GM19455 (cell line): Measurements from ENCODE around the gene TTF1.

ENCODE experiments used
- ATAC-seq: cut with Tn5 transposase; IDR thresholded peaks from one replicate; pipeline ENCODE4 v1.9.1; 2021; ENCODE audit not compliant: unreplicated experiment

Gene TTF1

GRCh38 chr9:132406554-132407122, at the start of gene TTF1:
TTF1 (minus strand) TSS chr9:132406840; CDS start chr9:132402821, 4,019 bp downstream.
- ATAC-seq: no peak

DNA sequence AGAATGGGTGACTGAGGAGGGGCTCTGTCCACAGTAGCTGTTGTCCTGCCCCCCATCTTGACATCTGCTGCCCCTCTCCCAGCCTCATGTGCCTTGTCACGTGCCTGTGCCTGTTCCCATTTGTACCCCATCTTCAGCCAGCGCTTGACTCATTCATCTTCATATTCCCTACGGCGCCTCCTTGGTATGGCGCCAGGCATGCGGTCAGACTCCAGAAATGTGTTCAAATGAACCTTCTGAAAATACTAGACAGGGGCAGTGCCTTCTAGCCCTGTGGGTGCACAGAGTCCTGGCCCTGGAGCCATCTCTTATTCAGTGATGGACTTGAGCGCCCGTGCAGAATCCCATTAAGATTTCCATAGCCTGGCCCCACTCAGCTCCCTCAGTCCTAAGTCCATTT, 49.6 kb upstream of the TTF1 start:
- no peak for ATAC-seq

DNA sequence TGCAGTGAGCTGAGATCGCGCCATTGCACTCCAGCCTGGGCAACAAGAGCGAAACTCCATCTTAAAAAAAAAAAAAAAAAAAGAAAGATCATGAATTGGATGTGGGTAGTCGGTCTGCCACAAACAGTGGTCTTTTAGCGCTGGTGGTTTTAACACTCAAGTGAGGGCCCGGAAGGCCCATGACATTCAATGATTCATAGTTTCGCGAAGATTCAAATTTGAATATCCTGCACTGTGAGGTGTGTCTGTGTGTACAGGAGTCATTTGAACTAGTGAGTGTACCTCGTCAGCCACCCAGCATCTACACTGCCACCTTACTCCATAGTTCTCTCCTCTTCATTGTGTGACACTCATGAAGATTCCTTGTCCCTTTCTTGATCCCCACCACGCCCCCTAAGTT, 44.6 kb upstream of the TTF1 start:
- no peak for ATAC-seq

DNA sequence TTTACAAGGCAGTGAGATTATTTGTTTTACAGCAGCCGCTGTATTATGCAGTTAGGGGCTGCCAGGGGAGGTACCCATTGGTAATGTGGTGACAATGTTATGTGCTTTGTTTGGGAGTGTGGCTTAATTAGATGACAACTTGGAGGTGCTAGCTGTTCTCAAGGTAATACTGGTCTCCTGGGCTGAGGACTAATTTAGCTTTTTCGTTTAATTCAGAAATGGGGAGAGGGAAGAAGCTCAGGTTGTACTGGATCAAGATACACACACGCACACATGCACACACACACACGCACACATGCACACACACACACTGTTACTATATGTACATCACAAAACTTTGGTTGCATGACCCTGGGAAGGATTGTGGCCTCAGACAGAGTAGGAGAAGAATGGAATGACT, 41.3 kb upstream of the TTF1 start:
- ATAC-seq: no peak

- ATAC-seq: no peak
Observed at GRCh38 chr9:132447346-132447745, 40.7 kb upstream of the TTF1 start.

DNA sequence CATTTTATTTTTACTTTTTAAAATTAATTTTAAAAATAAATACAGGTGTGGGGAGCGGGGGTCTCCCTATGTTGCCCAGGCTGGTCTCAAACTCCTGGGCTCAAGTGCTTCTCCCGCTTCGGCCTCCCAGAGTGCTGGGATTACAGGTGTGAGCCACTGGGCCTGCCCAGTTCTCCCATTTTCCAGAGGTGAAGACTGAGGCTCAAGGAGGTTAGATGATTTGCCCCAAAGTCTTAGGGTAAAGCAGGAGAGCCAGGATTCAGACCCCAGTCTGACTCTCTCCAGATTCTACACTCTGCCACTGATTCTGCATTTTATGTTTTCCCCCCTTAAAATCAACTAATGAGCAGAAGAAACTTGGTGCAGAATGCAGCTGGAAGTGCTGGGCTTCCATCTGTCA, 40.2 kb upstream of the TTF1 start:
- no peak for ATAC-seq

- ATAC-seq: no peak
Observed at GRCh38 chr9:132443951-132444607, 37.4 kb upstream of the TTF1 start.

GRCh38 chr9:132441404-132441803, 34.8 kb upstream of the TTF1 start:
- ATAC-seq: no peak

DNA sequence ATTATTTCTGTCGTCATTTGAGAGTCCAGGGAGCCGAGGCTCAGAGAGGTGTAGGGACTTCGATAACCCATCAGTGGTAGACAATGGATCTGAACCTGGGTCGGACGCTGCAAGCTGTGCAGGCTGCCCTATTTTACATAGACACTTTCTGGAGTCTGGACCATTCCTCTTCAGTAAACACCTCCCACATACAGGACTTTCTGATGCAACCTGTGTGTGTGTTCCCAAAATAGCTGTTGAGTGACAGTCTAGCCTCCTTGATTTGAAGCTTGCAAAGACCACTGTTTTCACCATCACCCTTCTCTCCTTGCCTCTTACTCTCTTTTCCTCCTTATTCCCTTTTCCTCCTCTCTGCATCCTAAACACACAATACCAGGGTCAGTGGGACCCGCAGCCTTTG, 34.1 kb upstream of the TTF1 start:
- ATAC-seq: no peak

DNA sequence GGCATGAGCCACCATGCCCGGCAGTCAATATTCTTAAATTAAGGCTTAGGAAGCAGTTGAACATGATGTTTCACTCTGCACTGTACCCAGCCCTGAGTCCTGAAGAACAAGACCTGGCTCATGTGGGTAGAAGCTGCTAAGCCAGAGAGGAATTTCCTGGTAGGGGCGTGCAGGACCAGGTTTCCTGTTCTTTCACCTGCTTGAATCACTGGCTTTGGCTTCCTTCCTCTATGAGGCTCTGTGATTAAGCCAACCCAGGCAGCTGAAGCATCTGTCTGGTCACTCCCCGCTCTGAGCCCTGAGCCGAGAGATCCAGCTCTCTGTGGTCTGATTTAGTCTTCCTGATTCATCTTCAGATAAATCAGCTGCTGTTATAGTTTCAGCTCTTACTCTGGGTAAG, 32.5 kb upstream of the TTF1 start:
- no peak for ATAC-seq

DNA sequence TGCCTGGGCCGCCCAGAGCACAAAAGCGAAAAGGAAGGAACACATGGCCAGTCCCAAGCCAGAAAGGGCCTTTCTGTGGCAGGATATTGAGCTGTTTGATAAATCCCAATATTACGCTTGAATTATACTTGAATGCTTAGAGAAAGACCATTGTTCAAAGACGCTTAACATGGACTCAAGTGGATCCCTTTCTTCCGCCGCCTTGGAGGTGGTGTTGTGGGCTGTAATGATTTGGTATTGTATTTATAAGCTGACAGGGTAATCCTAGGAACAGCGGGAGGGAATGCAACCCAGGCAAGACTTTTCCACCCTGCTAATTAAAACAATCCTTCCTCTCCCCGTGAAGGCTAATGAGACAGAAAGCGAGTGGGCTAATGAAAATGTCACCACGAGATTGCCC, 28.2 kb upstream of the TTF1 start:
- no peak for ATAC-seq

DNA sequence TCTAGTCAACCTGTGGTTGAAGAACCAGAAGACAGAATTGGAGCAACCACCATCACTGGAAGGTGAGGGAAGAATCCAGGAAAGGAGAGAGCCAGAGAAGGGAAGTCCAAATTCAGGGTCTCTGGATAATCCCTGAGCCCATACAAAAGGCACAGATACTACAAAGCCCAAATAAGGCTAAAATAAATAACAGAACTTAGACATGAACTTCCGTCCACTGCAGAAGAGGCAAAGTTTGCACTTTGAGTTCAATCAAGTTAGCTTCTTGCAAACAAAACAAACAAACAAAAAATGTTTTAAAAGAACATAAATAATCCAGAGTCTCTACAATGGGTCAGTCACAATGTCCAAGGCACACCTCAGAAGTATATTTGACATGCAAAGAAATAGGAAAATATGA, 24.4 kb upstream of the TTF1 start:
- ATAC-seq: no peak

DNA sequence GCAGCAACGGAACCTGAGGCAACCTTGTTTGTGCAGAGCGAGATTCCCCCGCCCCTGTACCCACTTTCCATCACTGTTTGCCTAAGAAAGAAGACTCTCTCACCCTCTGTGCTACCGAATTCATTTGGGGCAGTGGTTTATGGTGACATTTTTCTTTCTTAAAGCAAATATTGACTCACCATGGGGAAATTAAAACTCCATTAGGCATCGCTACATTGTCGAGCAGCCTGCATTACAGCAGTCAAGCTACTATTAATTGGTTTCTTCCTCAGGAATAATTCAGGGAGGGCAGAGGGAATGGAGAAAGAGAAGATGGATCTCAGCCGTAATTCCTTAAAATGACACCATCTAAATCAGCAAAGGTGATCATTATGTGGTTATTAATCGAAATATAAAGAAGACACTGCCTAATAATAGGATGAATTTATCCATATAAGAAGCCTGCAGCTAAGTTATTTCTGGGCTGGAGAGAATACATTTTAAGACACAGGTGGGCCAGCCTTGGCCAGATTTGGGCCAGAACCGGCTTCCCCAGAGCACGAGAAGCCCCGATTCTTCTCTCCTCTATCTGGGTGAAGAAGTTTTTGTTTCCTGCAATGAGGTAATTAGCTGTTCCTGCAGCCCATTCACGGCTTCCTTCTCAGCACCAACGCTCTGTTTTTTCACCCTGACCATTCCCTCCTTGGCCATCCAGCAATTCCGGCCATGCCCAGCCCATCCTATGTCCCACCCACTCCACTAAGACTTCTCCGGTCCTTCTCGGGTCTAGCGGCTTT, 20.2 kb upstream of the TTF1 start:
- no peak for ATAC-seq

- ATAC-seq: no peak
Observed at GRCh38 chr9:132425675-132426062, 19.0 kb upstream of the TTF1 start.

GRCh38 chr9:132424857-132425674, 18.4 kb upstream of the TTF1 start:
- ATAC-seq: no peak

DNA sequence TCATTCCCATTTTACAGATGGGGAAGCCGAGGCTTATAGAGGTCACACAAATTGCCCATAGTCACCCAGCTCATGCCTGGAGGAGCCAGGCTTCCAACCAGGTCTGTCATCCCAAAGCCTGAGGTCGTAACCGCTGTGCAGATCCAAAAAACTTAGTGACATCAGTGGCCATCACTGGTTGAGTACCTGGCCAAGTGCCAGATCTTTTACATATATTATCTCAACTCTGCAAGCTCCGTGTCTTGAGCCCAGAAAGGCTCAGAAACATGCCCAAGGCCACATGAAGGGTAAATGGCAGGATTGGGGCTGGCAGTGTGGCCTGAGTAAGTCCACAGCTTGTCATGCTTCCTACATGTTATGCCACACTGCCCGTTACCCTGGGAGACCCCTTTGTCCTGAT, 16.9 kb upstream of the TTF1 start:
- no peak for ATAC-seq

GRCh38 chr9:132422574-132422973, 15.9 kb upstream of the TTF1 start:
- ATAC-seq: no peak

- ATAC-seq: no peak
Observed at GRCh38 chr9:132418726-132419363, 12.2 kb upstream of the TTF1 start.

GRCh38 chr9:132415181-132415580, 8.5 kb upstream of the TTF1 start:
- ATAC-seq: no peak

DNA sequence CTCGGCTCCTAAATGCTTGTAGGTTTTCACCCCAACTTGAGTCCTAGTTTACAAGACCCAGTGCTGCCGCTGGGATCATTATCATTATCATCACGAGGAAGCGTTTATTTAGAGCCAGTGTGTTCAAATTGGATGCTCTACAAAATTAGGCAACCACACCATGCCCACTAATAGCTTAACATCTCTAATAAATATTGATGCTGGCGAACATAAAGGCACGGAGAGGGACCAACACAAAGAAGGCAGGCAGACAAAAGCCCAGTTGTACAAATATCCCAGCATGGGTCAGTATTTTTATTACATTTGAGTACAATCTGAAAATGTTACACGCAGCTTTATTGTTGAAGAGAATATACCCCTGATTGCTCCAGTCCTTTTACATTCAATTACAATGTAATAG, 8.1 kb upstream of the TTF1 start:
- no peak for ATAC-seq

- ATAC-seq: no peak
Observed at GRCh38 chr9:132413926-132414325, 7.3 kb upstream of the TTF1 start.
